Calu3 (cell line): ENCODE measurements around the gene CCDC136. TPM values are rescaled to one million over a fixed set of nuclear protein-coding genes. Genes with fewer than 3 reads are reported as not detected.

Source experiments
- BruUV-seq: library from RNA; stranded (reverse); fragments of 400-500 nt; replicated peaks from 2 replicates; lab custom pipeline; 2021; lab: Mats Ljungman, UMichigan
- CTCF ChIA-PET: fragments of 300-600 bp; sonication (Branson Sonifier 250); formaldehyde crosslinking; loops from one replicate; lab custom pipeline; 2022; ENCODE audit warnings: antibody characterized with exemption; lab: Charles Lee
- DNase-seq: peaks from one replicate; pipeline ENCODE4 v3.0.0; 2022
- H3K27ac Mint-ChIP-seq: one replicate; pipeline ENCODE4 v1.8.0; 2022; ENCODE audit warnings: mixed read lengths; ENCODE audit not compliant: unreplicated experiment
- H3K27me3 Mint-ChIP-seq: one replicate; pipeline ENCODE4 v1.8.0; 2022; ENCODE audit warnings: mixed read lengths; ENCODE audit not compliant: unreplicated experiment
- H3K36me3 Mint-ChIP-seq: one replicate; pipeline ENCODE4 v1.8.0; 2022; ENCODE audit warnings: mild to moderate bottlenecking, moderate library complexity, mixed read lengths; ENCODE audit not compliant: insufficient read depth, unreplicated experiment
- H3K4me1 Mint-ChIP-seq: one replicate; pipeline ENCODE4 v1.8.0; 2022; ENCODE audit warnings: mild to moderate bottlenecking, low read depth, mixed read lengths; ENCODE audit not compliant: unreplicated experiment
- H3K4me3 Mint-ChIP-seq: one replicate; pipeline ENCODE4 v1.8.0; 2022; ENCODE audit warnings: mild to moderate bottlenecking, low read depth, moderate library complexity, mixed read lengths; ENCODE audit not compliant: unreplicated experiment
- H3K9me3 Mint-ChIP-seq: one replicate; pipeline ENCODE4 v1.8.0; 2022; ENCODE audit warnings: low read depth, mixed read lengths; ENCODE audit not compliant: unreplicated experiment
- intact Hi-C: fragments of 100-400 bp; cut with micrococcal nuclease; formaldehyde crosslinking; loops from one replicate; pipeline ENCODE4 v1.10.0; 2022; ENCODE audit not compliant: unreplicated experiment
- total RNA-seq: library from RNA; stranded (reverse); gene quantifications from 2 replicates; pipeline ENCODE4 v1.2.3, GENCODE V29; 2022
- TF ChIP-seq, protein P1 (sequence below): fragments of 200-600 bp; IDR thresholded peaks from one replicate; pipeline ENCODE4 v1.8.0; 2022; ENCODE audit warnings: antibody characterized with exemption; ENCODE audit not compliant: unreplicated experiment

Gene CCDC136
- total RNA-seq, 1 experiment from 2014 or later = 5.9 TPM

DNA sequence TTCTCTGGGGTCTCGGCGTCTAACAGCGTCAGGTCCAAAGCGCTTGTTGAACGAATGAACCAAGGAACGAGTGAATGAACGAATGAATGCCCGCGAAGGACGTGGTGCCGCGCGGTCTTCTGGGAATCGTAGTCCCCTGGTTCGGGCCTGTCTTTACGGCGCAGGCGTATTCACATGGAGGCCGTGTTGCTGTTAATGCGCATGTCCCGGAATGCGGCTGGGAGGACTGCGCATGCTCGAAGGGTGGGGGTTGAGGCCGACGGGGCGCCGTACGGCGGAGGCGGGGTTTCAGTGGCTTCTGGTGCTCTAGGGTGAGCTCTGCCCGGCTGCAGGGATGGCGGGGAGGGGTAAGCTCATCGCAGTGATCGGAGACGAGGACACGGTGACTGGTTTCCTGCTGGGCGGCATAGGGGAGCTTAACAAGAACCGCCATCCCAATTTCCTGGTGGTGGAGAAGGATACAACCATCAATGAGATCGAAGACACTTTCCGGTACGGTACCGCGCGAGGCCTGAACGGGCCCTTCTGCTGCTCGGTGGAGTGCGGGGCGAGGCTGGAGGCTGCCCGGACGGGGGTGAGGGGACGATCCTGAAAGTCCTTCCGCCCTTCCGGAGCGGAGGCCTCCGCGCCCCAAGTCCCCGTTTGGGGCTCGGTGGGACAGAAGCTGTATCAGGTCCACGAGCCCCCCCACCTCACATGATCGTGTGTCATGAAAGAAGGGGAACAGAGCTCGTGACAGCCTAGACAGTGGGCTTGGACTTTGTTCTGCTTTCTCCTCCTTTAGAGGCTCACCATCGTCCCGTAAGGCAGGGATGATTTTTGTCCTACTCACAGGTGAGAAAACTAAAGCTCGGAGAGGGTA is 71.0 kb downstream of the CCDC136 start, which contains the start of gene ATP6V1F:
TSS of gene ATP6V1F (plus strand) at position 286 of the 862 bp plus-strand sequence. CDS start at position 335, 49 bp downstream.
- peak; percentile 98 for DNase-seq
- peaks cover 10% of the 10 kb centered on the region for H3K4me1 Mint-ChIP-seq
- peak within 1 kb of the TSS; percentile 90 for H3K4me3 Mint-ChIP-seq
- CTCF ChIA-PET = interaction anchor here (1.0 to 1.9 kb wide), 3 partner anchors 13 to 229 kb away, joined by 3 to 9 read pairs (median 5); no protein-coding TSS in a partner anchor
- no TSS peak for BruUV-seq
- no peaks in the 10 kb centered on the region for H3K9me3 Mint-ChIP-seq
- H3K27ac Mint-ChIP-seq = peak within 1 kb of the TSS; percentile 82
- H3K27me3 Mint-ChIP-seq = peaks cover 8% of the 10 kb centered on the region
- TF ChIP-seq, protein P1, sequence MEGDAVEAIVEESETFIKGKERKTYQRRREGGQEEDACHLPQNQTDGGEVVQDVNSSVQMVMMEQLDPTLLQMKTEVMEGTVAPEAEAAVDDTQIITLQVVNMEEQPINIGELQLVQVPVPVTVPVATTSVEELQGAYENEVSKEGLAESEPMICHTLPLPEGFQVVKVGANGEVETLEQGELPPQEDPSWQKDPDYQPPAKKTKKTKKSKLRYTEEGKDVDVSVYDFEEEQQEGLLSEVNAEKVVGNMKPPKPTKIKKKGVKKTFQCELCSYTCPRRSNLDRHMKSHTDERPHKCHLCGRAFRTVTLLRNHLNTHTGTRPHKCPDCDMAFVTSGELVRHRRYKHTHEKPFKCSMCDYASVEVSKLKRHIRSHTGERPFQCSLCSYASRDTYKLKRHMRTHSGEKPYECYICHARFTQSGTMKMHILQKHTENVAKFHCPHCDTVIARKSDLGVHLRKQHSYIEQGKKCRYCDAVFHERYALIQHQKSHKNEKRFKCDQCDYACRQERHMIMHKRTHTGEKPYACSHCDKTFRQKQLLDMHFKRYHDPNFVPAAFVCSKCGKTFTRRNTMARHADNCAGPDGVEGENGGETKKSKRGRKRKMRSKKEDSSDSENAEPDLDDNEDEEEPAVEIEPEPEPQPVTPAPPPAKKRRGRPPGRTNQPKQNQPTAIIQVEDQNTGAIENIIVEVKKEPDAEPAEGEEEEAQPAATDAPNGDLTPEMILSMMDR = no peak
- intact Hi-C loops = loop anchor here (2.0 to 10.0 kb wide), 2 partner anchors 78 to 228 kb away; no protein-coding TSS in a partner anchor
- peaks cover 34% of the 10 kb centered on the region for H3K36me3 Mint-ChIP-seq

DNA sequence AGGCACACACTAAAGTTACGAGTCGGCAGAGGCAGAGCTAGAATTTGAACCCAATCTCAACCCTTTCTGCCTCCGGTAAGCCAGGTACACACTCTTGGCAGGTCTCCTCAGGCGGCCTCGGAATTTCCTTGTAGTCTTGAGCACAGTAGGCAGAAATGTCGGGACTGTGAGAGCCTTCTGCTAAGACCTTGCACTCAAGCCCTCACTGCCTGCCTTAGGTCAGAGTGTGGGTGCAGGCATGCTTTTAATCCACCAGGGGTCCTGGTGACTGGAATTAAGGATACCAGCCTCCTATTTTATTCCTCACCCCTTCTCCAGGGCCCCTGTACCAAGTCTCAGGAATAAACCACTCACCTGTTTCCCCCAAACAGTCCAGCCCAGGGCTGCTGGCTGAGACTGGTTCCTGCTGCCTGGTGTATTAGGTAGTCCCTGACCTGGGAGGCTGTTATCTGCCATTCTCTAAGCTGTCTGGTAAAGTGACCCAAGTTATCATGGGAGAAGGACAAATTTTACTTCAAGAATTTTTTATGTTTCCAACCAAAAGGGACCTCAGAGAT is 71.7 kb downstream of the CCDC136 start:
- Mint-ChIP-seq H3K9me3 (no peaks in the 10 kb centered on the region), H3K4me3 (peak overlapping the region; percentile 90), H3K27me3 (peaks cover 6% of the 10 kb centered on the region), H3K36me3 (peaks cover 37% of the 10 kb centered on the region), H3K27ac (no peak overlapping the region), H3K4me1 (peaks cover 17% of the 10 kb centered on the region)
- TSS peak; percentile 47 for BruUV-seq
- TF ChIP-seq, protein P1 = peak; percentile 56
- peak; percentile 67 for DNase-seq
- CTCF ChIA-PET = interaction anchor here (1.0 to 1.9 kb wide), 3 partner anchors 14 to 228 kb away, joined by 3 to 9 read pairs (median 5); no protein-coding TSS in a partner anchor
- intact Hi-C loops = loop anchor here (2.0 to 10.0 kb wide), 2 partner anchors 79 to 227 kb away; no protein-coding TSS in a partner anchor

DNA sequence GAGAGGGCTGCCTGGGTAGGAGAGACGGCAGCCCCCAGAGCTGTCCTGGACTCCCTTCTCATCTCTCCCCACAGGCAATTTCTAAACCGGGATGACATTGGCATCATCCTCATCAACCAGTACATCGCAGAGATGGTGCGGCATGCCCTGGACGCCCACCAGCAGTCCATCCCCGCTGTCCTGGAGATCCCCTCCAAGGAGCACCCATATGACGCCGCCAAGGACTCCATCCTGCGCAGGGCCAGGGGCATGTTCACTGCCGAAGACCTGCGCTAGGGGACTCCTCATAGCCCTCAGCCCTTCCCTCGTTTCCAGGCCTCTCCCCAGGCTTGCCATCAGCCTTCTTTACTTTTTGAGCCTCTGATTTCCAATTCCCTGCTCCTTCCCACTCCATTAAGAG is 73.5 kb downstream of the CCDC136 start:
- TF ChIP-seq, protein P1 = no peak
- no TSS peak for BruUV-seq
- H3K27ac Mint-ChIP-seq = no peak overlapping the region
- no peak overlapping the region for H3K4me3 Mint-ChIP-seq
- peaks cover 52% of the 10 kb centered on the region for H3K36me3 Mint-ChIP-seq
- peaks cover 20% of the 10 kb centered on the region for H3K4me1 Mint-ChIP-seq
- H3K9me3 Mint-ChIP-seq = no peaks in the 10 kb centered on the region
- intact Hi-C loops = loop anchor here (10.0 kb wide), 1 partner anchor 81 kb away; no protein-coding TSS in a partner anchor
- CTCF ChIA-PET = no interaction called here
- DNase-seq = no peak
- peaks cover 2% of the 10 kb centered on the region for H3K27me3 Mint-ChIP-seq
